Esophagus squamous epithelium (tissue), 5 donors: ENCODE measurements around the gene GRK2. TPM values are rescaled to one million over a fixed set of nuclear protein-coding genes. Genes with fewer than 3 reads are reported as not detected.

Source experiments
- DNase-seq: peaks from one replicate; lab custom pipeline; 2025; lab: John Stamatoyannopoulos, UW
- H3K27ac ChIP-seq, 4 donors: fragments of 200-600 bp; sonication (generic); one replicate each; pipeline ENCODE4 v1.5.1; 2016 to 2019; ENCODE audit warnings: mild to moderate bottlenecking in 1 of 4
- H3K27me3 ChIP-seq, 4 donors: fragments of 200-600 bp; sonication (generic); 1 replicate in 3 of 4; 2 replicates in 1 of 4; pipeline versions ENCODE4 v1.5.1 to v1.6.0; 2017 to 2021; ENCODE audit warnings: antibody characterized with exemption in 1 of 4
- H3K36me3 ChIP-seq, 3 donors: fragments of 200-600 bp; sonication (generic); one replicate each; pipeline ENCODE4 v1.5.1; 2016 to 2019
- H3K4me1 ChIP-seq, 3 donors: fragments of 200-600 bp; sonication (generic); one replicate each; pipeline ENCODE4 v1.5.1; 2017 to 2019
- H3K4me3 ChIP-seq, 4 donors: fragments of 200-600 bp; sonication (generic); 1 replicate in 3 of 4; 2 replicates in 1 of 4; pipeline ENCODE4 v1.5.1; 2016 to 2019; ENCODE audit warnings: mild to moderate bottlenecking in 2 of 4, moderate library complexity in 1 of 4
- H3K9me3 ChIP-seq, 3 donors: fragments of 200-600 bp; sonication (generic); one replicate each; pipeline ENCODE4 v1.5.1; 2016 to 2019
- CTCF ChIP-seq, 6 experiments: fragments of 450-650 bp in 4 of 6; fragments of 200-600 bp in 2 of 6; sonication (generic) in 2 of 6; IDR thresholded peaks; one replicate each; pipeline ENCODE4 v1.5.1; 2016 to 2019; ENCODE audit warnings: antibody characterized with exemption in 6 of 6, mild to moderate bottlenecking in 4 of 6, moderate library complexity in 4 of 6
- POLR2A ChIP-seq, 4 donors: fragments of 450-650 bp; IDR thresholded peaks; one replicate each; pipeline ENCODE4 v1.6.1; 2017; ENCODE audit warnings: antibody characterized with exemption in 4 of 4, mild to moderate bottlenecking in 4 of 4, moderate library complexity in 3 of 4
- WGBS, 2 donors: methylation state at CpG; one replicate each; pipeline ENCODE4 v1.1.5; 2018; 5-methylcytosine and 5-hydroxymethylcytosine counted together
- intact Hi-C: fragments of 100-400 bp; cut with DNase I; formaldehyde crosslinking; loops from one replicate; pipeline ENCODE4 v1.15.0; 2022
- total RNA-seq, 4 donors: library from RNA; depleted of rRNA; stranded (reverse); fragments of >200 nt; gene quantifications; one replicate each; pipeline ENCODE4 v1.1.0, GENCODE V29; 2016
- donor health status: DM: yes; HTN: yes; CAD: no.

GRK2 gene
- total RNA-seq, 4 donors from 2014 or later = 54.1 to 93.2 (median 68.5) TPM

GRCh38 chr11:67275606-67276409 is 9.5 kb downstream of the GRK2 start:
- intact Hi-C loops = no loop called here
- peaks cover 19 to 68% (median 21%) of the 10 kb centered on the region in 3 donors for H3K36me3 ChIP-seq
- TF ChIP-seq CTCF (IDR thresholded peaks at IDR 0.05) (no peak), POLR2A (IDR thresholded peaks at IDR 0.05) (no peak)
- H3K4me1 ChIP-seq = peaks cover 83 to 99% (median 86%) of the 10 kb centered on the region in 3 donors
- H3K4me3 ChIP-seq = peak overlapping the region in 1 of 4 donors; percentile 7
- peak overlapping the region; percentile 88 to 98 (median 97) for H3K27ac ChIP-seq
- no peaks in the 10 kb centered on the region for H3K9me3 ChIP-seq
- no peak for DNase-seq
- 82% methylated on average over 8 to 16 of the region's 17 CpGs for WGBS, 2 donors
- H3K27me3 ChIP-seq = no peaks in the 10 kb centered on the region

- TF ChIP-seq CTCF (IDR thresholded peaks at IDR 0.05) = peak in 2 of 6 experiments; percentile 29 to 32
- TF ChIP-seq POLR2A (IDR thresholded peaks at IDR 0.05) = no peak
- peak overlapping the region; percentile 88 to 98 (median 97) for H3K27ac ChIP-seq
- H3K27me3 ChIP-seq = no peaks in the 10 kb centered on the region
- H3K4me3 ChIP-seq = peak overlapping the region in 3 of 4 donors; percentile 24 to 61 (median 33)
- WGBS, 2 donors = 36 to 37% methylated on average over 5 to 9 of the region's 16 CpGs
- DNase-seq = no peak
- intact Hi-C loops = no loop called here
- H3K36me3 ChIP-seq = peaks cover 27 to 71% (median 31%) of the 10 kb centered on the region in 3 donors
- peaks cover 73 to 89% (median 76%) of the 10 kb centered on the region in 3 donors for H3K4me1 ChIP-seq
- H3K9me3 ChIP-seq = no peaks in the 10 kb centered on the region
Observed at GRCh38 chr11:67276781-67277230, 10.5 kb downstream of the GRK2 start.

- WGBS, 2 donors = 0 to 12% methylated on average over 5 to 14 of the region's 24 CpGs
- intact Hi-C loops = no loop called here
- peak overlapping the region in 3 of 4 donors; percentile 24 to 61 (median 33) for H3K4me3 ChIP-seq
- no peaks in the 10 kb centered on the region for H3K9me3 ChIP-seq
- TF ChIP-seq CTCF (IDR thresholded peaks at IDR 0.05) (no peak), POLR2A (IDR thresholded peaks at IDR 0.05) (peak in 2 of 4 donors; percentile 18 to 39)
- H3K36me3 ChIP-seq = peaks cover 33 to 71% (median 37%) of the 10 kb centered on the region in 3 donors
- H3K27ac ChIP-seq = peak overlapping the region; percentile 88 to 98 (median 97)
- H3K4me1 ChIP-seq = peaks cover 67 to 85% (median 71%) of the 10 kb centered on the region in 3 donors
- peak; percentile 85 for DNase-seq
- no peaks in the 10 kb centered on the region for H3K27me3 ChIP-seq
Observed at GRCh38 chr11:67277231-67277961, 11.1 kb downstream of the GRK2 start.

- H3K36me3 ChIP-seq = peaks cover 38 to 76% (median 42%) of the 10 kb centered on the region in 3 donors
- 50 to 58% methylated on average over 1 to 8 of the region's 14 CpGs for WGBS, 2 donors
- peak overlapping the region; percentile 88 to 98 (median 97) for H3K27ac ChIP-seq
- TF ChIP-seq POLR2A (IDR thresholded peaks at IDR 0.05) (no peak), CTCF (IDR thresholded peaks at IDR 0.05) (no peak)
- no peaks in the 10 kb centered on the region for H3K27me3 ChIP-seq
- intact Hi-C loops = no loop called here
- H3K4me3 ChIP-seq = peak overlapping the region in 2 of 4 donors; percentile 33 to 61
- H3K9me3 ChIP-seq = no peaks in the 10 kb centered on the region
- no peak for DNase-seq
- H3K4me1 ChIP-seq = peaks cover 57 to 85% (median 62%) of the 10 kb centered on the region in 3 donors
Observed at GRCh38 chr11:67278135-67278938, 12.1 kb downstream of the GRK2 start.
